GM19328 (cell line): ENCODE measurements around the gene FBXL17.
"Not testable (repeated sequence)": the region's sequence is repeated elsewhere in the genome, so short reads cannot be mapped to it uniquely, and the experiment has no call there.

Experiments
- ATAC-seq: cut with Tn5 transposase; IDR thresholded peaks from one replicate; pipeline ENCODE4 v1.9.1; 2021; ENCODE audit warnings: mild to moderate bottlenecking, moderate library complexity; ENCODE audit not compliant: unreplicated experiment

FBXL17 gene

GRCh38 chr5:108168915-108169314, 213.0 kb downstream of the FBXL17 start:
- no peak for ATAC-seq

GRCh38 chr5:108167174-108167573, 214.7 kb downstream of the FBXL17 start:
- no peak for ATAC-seq

- no peak for ATAC-seq
Observed at GRCh38 chr5:108164574-108164973, 217.3 kb downstream of the FBXL17 start.

- ATAC-seq, result not testable (repeated sequence)
Observed at GRCh38 chr5:108152854-108153253, 229.0 kb downstream of the FBXL17 start.

GRCh38 chr5:108149369-108149768, 232.5 kb downstream of the FBXL17 start:
- no peak for ATAC-seq

GRCh38 chr5:108148715-108149139, 233.2 kb downstream of the FBXL17 start:
- no peak for ATAC-seq

GRCh38 chr5:108146222-108146621, 235.7 kb downstream of the FBXL17 start:
- ATAC-seq, result no peak

GRCh38 chr5:108145351-108145750, 236.5 kb downstream of the FBXL17 start:
- no peak for ATAC-seq

GRCh38 chr5:108144332-108144731, 237.6 kb downstream of the FBXL17 start:
- no peak for ATAC-seq

- no peak for ATAC-seq
Observed at GRCh38 chr5:108143581-108143980, 238.3 kb downstream of the FBXL17 start.

- ATAC-seq, result no peak
Observed at GRCh38 chr5:108141676-108142075, 240.2 kb downstream of the FBXL17 start.

- no peak for ATAC-seq
Observed at GRCh38 chr5:108136493-108136892, 245.4 kb downstream of the FBXL17 start.

GRCh38 chr5:108129129-108129528, 252.8 kb downstream of the FBXL17 start:
- no peak for ATAC-seq

GRCh38 chr5:108125771-108126511, 256.0 kb downstream of the FBXL17 start:
- ATAC-seq, result no peak

- ATAC-seq, result no peak
Observed at GRCh38 chr5:108124596-108124995, 257.3 kb downstream of the FBXL17 start.

GRCh38 chr5:108122702-108123101, 259.2 kb downstream of the FBXL17 start:
- no peak for ATAC-seq

GRCh38 chr5:108118813-108119514, 262.9 kb downstream of the FBXL17 start:
- ATAC-seq, result no peak

- no peak for ATAC-seq
Observed at GRCh38 chr5:108115673-108116072, 266.2 kb downstream of the FBXL17 start.

- no peak for ATAC-seq
Observed at GRCh38 chr5:108113950-108114349, 267.9 kb downstream of the FBXL17 start.

- no peak for ATAC-seq
Observed at GRCh38 chr5:108111736-108112135, 270.2 kb downstream of the FBXL17 start.

- no peak for ATAC-seq
Observed at GRCh38 chr5:108109059-108109458, 272.8 kb downstream of the FBXL17 start.

GRCh38 chr5:108104448-108104847, 277.4 kb downstream of the FBXL17 start:
- no peak for ATAC-seq
